ENCODE results near the gene FOXL2.

Gene FOXL2

GRCh38 chr3:138908846-138909245 lies 38.1 kb downstream of the FOXL2 start:
- no peaks in the 10 kb centered on the region for H3K9me3 ChIP-seq (ENCODE audit: control insufficient read depth, insufficient read depth, low read depth, low read length)
- H3K4me3 ChIP-seq (ENCODE audit: low read depth, low read length), result no peak overlapping the region
- H3K4me1 ChIP-seq (ENCODE audit: control insufficient read depth, insufficient read depth, low read length), result no peaks in the 10 kb centered on the region

DNA sequence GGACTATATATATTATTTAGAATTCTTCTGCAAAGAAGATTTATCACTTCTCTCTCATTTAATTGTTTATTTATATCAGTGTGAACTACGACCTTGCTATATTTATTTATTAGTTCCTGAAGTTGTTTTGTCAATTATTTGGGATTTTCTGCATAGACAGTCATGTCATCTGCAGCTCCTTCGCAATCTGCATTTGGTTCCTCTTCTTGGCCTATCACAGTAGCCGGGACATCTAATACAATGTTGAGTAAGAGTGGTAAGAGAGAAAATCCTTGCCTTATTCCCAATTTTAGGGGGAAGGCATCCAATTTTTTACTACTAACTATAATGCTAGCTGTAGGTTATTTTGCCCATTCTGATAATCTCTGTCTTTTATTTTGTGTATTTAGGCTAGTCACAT lies 39.4 kb downstream of the FOXL2 start:
- Histone ChIP-seq H3K4me3 (ENCODE audit: low read depth, low read length) (no peak overlapping the region), H3K27ac (ENCODE audit: low read depth, low read length) (no peak overlapping the region), H3K4me1 (ENCODE audit: control insufficient read depth, insufficient read depth, low read length) (no peaks in the 10 kb centered on the region), H3K27me3 (ENCODE audit: control insufficient read depth, insufficient read depth, low read length) (no peaks in the 10 kb centered on the region), H3K36me3 (ENCODE audit: control insufficient read depth, insufficient read depth, low read length) (no peaks in the 10 kb centered on the region), H3K9me3 (ENCODE audit: control insufficient read depth, insufficient read depth, low read depth, low read length) (no peaks in the 10 kb centered on the region), H3K9ac (ENCODE audit: low read length) (no peak overlapping the region)

More at GRCh38 chr3:138908846-138909245, 38.1 kb downstream of the FOXL2 start:
- H3K27ac ChIP-seq (ENCODE audit: low read depth, low read length), result no peak overlapping the region
- H3K9ac ChIP-seq (ENCODE audit: low read length), result no peak overlapping the region
- no peaks in the 10 kb centered on the region for H3K36me3 ChIP-seq (ENCODE audit: control insufficient read depth, insufficient read depth, low read length)
- H3K27me3 ChIP-seq (ENCODE audit: control insufficient read depth, insufficient read depth, low read length), result no peaks in the 10 kb centered on the region

GRCh38 chr3:138902171-138902570 lies 44.8 kb downstream of the FOXL2 start:
- H3K27me3 ChIP-seq (ENCODE audit: control insufficient read depth, insufficient read depth, low read length), result no peaks in the 10 kb centered on the region
- no peak overlapping the region for H3K9ac ChIP-seq (ENCODE audit: low read length)
- no peak overlapping the region for H3K27ac ChIP-seq (ENCODE audit: low read depth, low read length)
- H3K9me3 ChIP-seq (ENCODE audit: control insufficient read depth, insufficient read depth, low read depth, low read length), result no peaks in the 10 kb centered on the region
- H3K36me3 ChIP-seq (ENCODE audit: control insufficient read depth, insufficient read depth, low read length), result no peaks in the 10 kb centered on the region
- 0 out of 2 replicates have a peak, but pooled peaks cover 2% of the 10 kb centered on the region for H3K4me1 ChIP-seq (ENCODE audit: control insufficient read depth, insufficient read depth, low read length)
- no peak overlapping the region for H3K4me3 ChIP-seq (ENCODE audit: low read depth, low read length)

DNA sequence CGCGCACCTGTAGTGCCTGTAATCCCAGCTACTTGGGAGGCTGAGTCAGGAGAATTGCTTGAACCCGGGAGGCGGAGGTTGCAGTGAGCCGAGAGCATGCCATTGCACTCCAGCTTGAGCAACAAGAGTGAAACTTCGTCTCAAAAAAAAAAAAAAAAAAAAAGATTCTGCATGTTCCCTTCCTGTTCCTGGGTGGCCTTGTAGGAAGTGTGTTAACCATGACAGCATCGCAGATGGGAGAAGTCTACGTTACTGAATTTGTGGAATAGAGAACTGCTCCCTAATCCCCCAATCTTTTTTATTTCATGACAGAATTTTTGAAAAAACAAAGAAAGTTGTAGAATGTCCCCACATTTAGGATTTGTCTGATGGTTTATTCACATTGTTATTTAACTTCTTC lies 45.4 kb downstream of the FOXL2 start:
- Histone ChIP-seq H3K9ac (ENCODE audit: low read length) (no peak overlapping the region), H3K4me3 (ENCODE audit: low read depth, low read length) (no peak overlapping the region), H3K4me1 (ENCODE audit: control insufficient read depth, insufficient read depth, low read length) (0 out of 2 replicates have a peak, but pooled peaks cover 2% of the 10 kb centered on the region), H3K27ac (ENCODE audit: low read depth, low read length) (no peak overlapping the region), H3K9me3 (ENCODE audit: control insufficient read depth, insufficient read depth, low read depth, low read length) (no peaks in the 10 kb centered on the region), H3K36me3 (ENCODE audit: control insufficient read depth, insufficient read depth, low read length) (no peaks in the 10 kb centered on the region), H3K27me3 (ENCODE audit: control insufficient read depth, insufficient read depth, low read length) (no peaks in the 10 kb centered on the region)

- 0 out of 2 replicates have a peak, but pooled peaks cover 2% of the 10 kb centered on the region for H3K4me1 ChIP-seq (ENCODE audit: control insufficient read depth, insufficient read depth, low read length)
- no peaks in the 10 kb centered on the region for H3K27me3 ChIP-seq (ENCODE audit: control insufficient read depth, insufficient read depth, low read length)
- no peak overlapping the region for H3K9ac ChIP-seq (ENCODE audit: low read length)
- no peak overlapping the region for H3K4me3 ChIP-seq (ENCODE audit: low read depth, low read length)
- no peaks in the 10 kb centered on the region for H3K36me3 ChIP-seq (ENCODE audit: control insufficient read depth, insufficient read depth, low read length)
- no peaks in the 10 kb centered on the region for H3K9me3 ChIP-seq (ENCODE audit: control insufficient read depth, insufficient read depth, low read depth, low read length)
- no peak overlapping the region for H3K27ac ChIP-seq (ENCODE audit: low read depth, low read length)
Observed at GRCh38 chr3:138899351-138899991, 47.5 kb downstream of the FOXL2 start.

- H3K4me3 ChIP-seq (ENCODE audit: low read depth, low read length), result no peak overlapping the region
- no peak overlapping the region for H3K27ac ChIP-seq (ENCODE audit: low read depth, low read length)
- no peaks in the 10 kb centered on the region for H3K9me3 ChIP-seq (ENCODE audit: control insufficient read depth, insufficient read depth, low read depth, low read length)
- no peaks in the 10 kb centered on the region for H3K27me3 ChIP-seq (ENCODE audit: control insufficient read depth, insufficient read depth, low read length)
- no peaks in the 10 kb centered on the region for H3K36me3 ChIP-seq (ENCODE audit: control insufficient read depth, insufficient read depth, low read length)
- H3K4me1 ChIP-seq (ENCODE audit: control insufficient read depth, insufficient read depth, low read length), result 0 out of 2 replicates have a peak, but pooled peaks cover 2% of the 10 kb centered on the region
- H3K9ac ChIP-seq (ENCODE audit: low read length), result no peak overlapping the region
Observed at GRCh38 chr3:138898708-138899107, 48.2 kb downstream of the FOXL2 start.

GRCh38 chr3:138898301-138898700 lies 48.6 kb downstream of the FOXL2 start:
- H3K27me3 ChIP-seq (ENCODE audit: control insufficient read depth, insufficient read depth, low read length), result no peaks in the 10 kb centered on the region
- H3K36me3 ChIP-seq (ENCODE audit: control insufficient read depth, insufficient read depth, low read length), result no peaks in the 10 kb centered on the region
- H3K27ac ChIP-seq (ENCODE audit: low read depth, low read length), result no peak overlapping the region
- H3K4me3 ChIP-seq (ENCODE audit: low read depth, low read length), result no peak overlapping the region
- H3K4me1 ChIP-seq (ENCODE audit: control insufficient read depth, insufficient read depth, low read length), result 0 out of 2 replicates have a peak, but pooled peaks cover 2% of the 10 kb centered on the region
- no peak overlapping the region for H3K9ac ChIP-seq (ENCODE audit: low read length)
- H3K9me3 ChIP-seq (ENCODE audit: control insufficient read depth, insufficient read depth, low read depth, low read length), result no peaks in the 10 kb centered on the region
